A673 (cell line): ENCODE measurements around the gene PCBP3. TPM values are rescaled to one million over a fixed set of nuclear protein-coding genes. Genes with fewer than 3 reads are reported as not detected.

Experiments used
- BruUV-seq: library from RNA; stranded (reverse); fragments of 400-500 nt; replicated peaks from 2 replicates; lab custom pipeline; 2021; lab: Mats Ljungman, UMichigan
- CTCF ChIA-PET: fragments of 300-600 bp; sonication (Branson Sonifier 250); formaldehyde crosslinking; loops from one replicate; lab custom pipeline; 2022; ENCODE audit warnings: antibody characterized with exemption; lab: Charles Lee
- POLR2A ChIA-PET: fragments of 300-600 bp; sonication (Branson Sonifier 250); formaldehyde crosslinking; loops from one replicate; lab custom pipeline; 2022; ENCODE audit warnings: antibody characterized with exemption; ENCODE audit not compliant: low non-redundant PET; lab: Charles Lee
- DNase-seq: peaks from one replicate; pipeline ENCODE4 v3.0.0-alpha.2; 2015; ENCODE audit warnings: low spot score
- H3K27ac ChIP-seq: fragments of 200-600 bp; sonication (generic); 2 replicates; pipeline ENCODE4 v1.5.1; 2016; ENCODE audit warnings: mixed run types, low read depth, mild to moderate bottlenecking, mixed read lengths, antibody characterized with exemption, low read length; ENCODE audit not compliant: poor library complexity, severe bottlenecking
- H3K27me3 ChIP-seq: fragments of 200-600 bp; sonication (generic); replicated peaks from 2 replicates; pipeline ENCODE4 v1.6.1; 2017; ENCODE audit warnings: mixed run types, low read depth, mild to moderate bottlenecking, mixed read lengths, antibody characterized with exemption, low read length; ENCODE audit not compliant: insufficient read depth, poor library complexity
- H3K36me3 ChIP-seq: fragments of 200-600 bp; sonication (generic); 2 replicates; pipeline ENCODE4 v1.6.1; 2016; ENCODE audit warnings: mixed run types, mild to moderate bottlenecking, mixed read lengths, antibody characterized with exemption, low read length; ENCODE audit not compliant: insufficient read depth, poor library complexity, severe bottlenecking
- H3K4me1 ChIP-seq: fragments of 200-600 bp; sonication (generic); 2 replicates; pipeline ENCODE4 v1.6.1; 2017; ENCODE audit warnings: mixed run types, mild to moderate bottlenecking, mixed read lengths, antibody characterized with exemption, low read length; ENCODE audit not compliant: insufficient read depth, poor library complexity, severe bottlenecking
- H3K4me3 ChIP-seq: fragments of 200-600 bp; sonication (generic); 2 replicates; pipeline ENCODE4 v1.5.1; 2016; ENCODE audit warnings: low read depth, mixed run types, mild to moderate bottlenecking, mixed read lengths, low read length; ENCODE audit not compliant: poor library complexity, severe bottlenecking
- H3K9me3 ChIP-seq: fragments of 200-600 bp; sonication (generic); 2 replicates; pipeline ENCODE4 v1.6.1; 2016; ENCODE audit warnings: mixed run types, low read depth, mild to moderate bottlenecking, mixed read lengths, antibody characterized with exemption, low read length; ENCODE audit not compliant: poor library complexity, severe bottlenecking
- EZH2 ChIP-seq: fragments of 200-600 bp; sonication (generic); IDR thresholded peaks from 2 replicates; pipeline ENCODE4 v1.6.1; 2017; ENCODE audit warnings: borderline replicate concordance, low read depth, mild to moderate bottlenecking, mixed read lengths, antibody characterized with exemption, low read length; ENCODE audit not compliant: poor library complexity, severe bottlenecking
- intact Hi-C: fragments of 100-400 bp; cut with micrococcal nuclease; formaldehyde crosslinking; loops from one replicate; pipeline ENCODE4 v1.10.0; 2022; ENCODE audit not compliant: unreplicated experiment
- total RNA-seq: library from RNA; stranded (reverse); gene quantifications from 2 replicates; pipeline ENCODE4 v1.2.3, GENCODE V29; 2021
- TF ChIP-seq, protein P1 (sequence below): fragments of 300-800, 200-600 bp; sonication (generic); conservative IDR thresholded peaks from 2 replicates; pipeline ENCODE4 v1.5.1; 2017; ENCODE audit warnings: low read depth, mild to moderate bottlenecking, antibody characterized with exemption, low read length, moderate library complexity, mixed read lengths

The PCBP3 gene
- total RNA-seq, 1 experiment from 2014 or later = 25.6 TPM

DNA sequence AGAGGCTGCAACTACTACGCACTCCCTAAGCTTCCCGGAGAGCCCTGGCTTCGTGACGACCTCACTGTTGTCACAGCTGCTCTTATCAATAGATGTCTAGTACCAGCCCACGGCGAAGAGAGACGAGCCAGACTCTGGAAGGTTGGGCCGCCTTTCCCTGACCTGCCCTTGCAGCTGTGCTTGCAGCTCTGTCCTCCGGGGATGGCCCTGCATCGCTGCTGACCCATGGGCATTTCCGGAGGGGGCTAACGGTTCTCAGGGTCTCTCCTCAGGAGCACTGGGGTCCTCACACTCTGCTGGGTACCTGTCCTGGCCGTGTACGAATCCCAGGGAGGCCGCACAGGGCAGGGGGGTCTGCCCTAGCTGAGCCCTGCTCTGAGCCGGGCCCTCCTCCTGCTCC is 244.3 kb downstream of the PCBP3 start:
- Histone ChIP-seq H3K4me3 (no peak overlapping the region), H3K9me3 (no peaks in the 10 kb centered on the region), H3K4me1 (no peaks in the 10 kb centered on the region), H3K27ac (no peak overlapping the region), H3K36me3 (no peaks in the 10 kb centered on the region), H3K27me3 (no peaks in the 10 kb centered on the region)
- CTCF ChIA-PET = no interaction called here
- no TSS peak for BruUV-seq
- POLR2A ChIA-PET = no interaction called here
- TF ChIP-seq, protein P1, sequence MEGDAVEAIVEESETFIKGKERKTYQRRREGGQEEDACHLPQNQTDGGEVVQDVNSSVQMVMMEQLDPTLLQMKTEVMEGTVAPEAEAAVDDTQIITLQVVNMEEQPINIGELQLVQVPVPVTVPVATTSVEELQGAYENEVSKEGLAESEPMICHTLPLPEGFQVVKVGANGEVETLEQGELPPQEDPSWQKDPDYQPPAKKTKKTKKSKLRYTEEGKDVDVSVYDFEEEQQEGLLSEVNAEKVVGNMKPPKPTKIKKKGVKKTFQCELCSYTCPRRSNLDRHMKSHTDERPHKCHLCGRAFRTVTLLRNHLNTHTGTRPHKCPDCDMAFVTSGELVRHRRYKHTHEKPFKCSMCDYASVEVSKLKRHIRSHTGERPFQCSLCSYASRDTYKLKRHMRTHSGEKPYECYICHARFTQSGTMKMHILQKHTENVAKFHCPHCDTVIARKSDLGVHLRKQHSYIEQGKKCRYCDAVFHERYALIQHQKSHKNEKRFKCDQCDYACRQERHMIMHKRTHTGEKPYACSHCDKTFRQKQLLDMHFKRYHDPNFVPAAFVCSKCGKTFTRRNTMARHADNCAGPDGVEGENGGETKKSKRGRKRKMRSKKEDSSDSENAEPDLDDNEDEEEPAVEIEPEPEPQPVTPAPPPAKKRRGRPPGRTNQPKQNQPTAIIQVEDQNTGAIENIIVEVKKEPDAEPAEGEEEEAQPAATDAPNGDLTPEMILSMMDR = no peak
- TF ChIP-seq EZH2 = no peak
- no peak for DNase-seq
- intact Hi-C loops = loop anchor here (10.0 kb wide), 1 partner anchor 343 kb away; the partner anchor contains the start of gene SLC19A1

DNA sequence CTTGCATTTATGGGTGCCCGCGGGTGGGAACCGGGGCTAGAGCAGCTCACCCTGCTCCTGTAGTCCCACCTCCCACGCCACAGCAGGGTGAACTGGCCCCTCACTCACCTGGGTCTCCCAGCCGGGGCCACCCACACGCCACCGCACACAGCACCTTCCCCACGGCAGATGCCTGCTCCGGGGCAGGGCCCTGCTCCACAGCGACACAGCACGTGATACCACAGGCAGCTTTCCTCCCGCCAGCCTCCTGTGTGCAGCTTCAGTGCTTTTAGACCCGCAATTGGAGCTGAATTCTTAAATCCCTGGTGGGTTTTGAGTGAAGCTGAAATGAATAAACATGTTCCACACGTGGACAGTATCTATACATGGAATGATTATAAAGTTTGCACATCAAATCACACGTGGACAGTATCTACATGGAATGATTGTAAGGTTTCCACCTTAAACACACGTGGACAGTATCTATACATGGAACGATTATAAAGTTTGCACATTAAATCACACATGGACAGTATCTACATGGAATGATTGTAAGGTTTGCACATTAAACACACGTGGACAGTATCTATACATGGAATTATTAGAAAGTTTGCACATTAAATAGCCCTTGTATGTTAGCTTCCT is 245.0 kb downstream of the PCBP3 start:
- no peaks in the 10 kb centered on the region for H3K36me3 ChIP-seq
- intact Hi-C loops = loop anchor here (10.0 kb wide), 1 partner anchor 344 kb away; the partner anchor contains the start of gene SLC19A1
- H3K4me3 ChIP-seq = no peak overlapping the region
- POLR2A ChIA-PET = no interaction called here
- no peak overlapping the region for H3K27ac ChIP-seq
- DNase-seq = no peak
- H3K9me3 ChIP-seq = no peaks in the 10 kb centered on the region
- H3K4me1 ChIP-seq = no peaks in the 10 kb centered on the region
- BruUV-seq = no TSS peak
- H3K27me3 ChIP-seq = no peaks in the 10 kb centered on the region
- CTCF ChIA-PET = no interaction called here
- no peak for TF ChIP-seq EZH2
- TF ChIP-seq, protein P1 = no peak

DNA sequence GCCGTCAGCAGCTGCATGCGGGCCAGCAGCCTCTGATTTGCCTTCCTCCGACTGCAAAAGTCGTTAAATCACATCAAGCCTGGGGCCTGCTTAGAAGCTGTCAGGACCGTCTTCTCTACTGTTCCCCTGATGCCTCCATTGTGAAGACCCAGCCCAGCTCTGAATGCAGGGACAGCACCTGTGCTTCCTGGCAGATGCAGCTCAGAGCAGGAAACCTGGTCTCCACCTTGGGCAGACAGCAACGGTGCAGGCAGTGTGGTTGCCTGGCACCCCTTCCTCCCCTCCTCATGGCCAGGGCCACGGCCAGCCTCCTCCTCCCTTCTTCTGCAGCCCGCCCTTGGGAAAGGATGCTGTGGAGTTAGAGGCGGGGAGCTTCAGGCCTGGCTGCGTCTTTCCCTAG is 245.7 kb downstream of the PCBP3 start:
- no peak for DNase-seq
- H3K4me1 ChIP-seq = no peaks in the 10 kb centered on the region
- POLR2A ChIA-PET = no interaction called here
- no peaks in the 10 kb centered on the region for H3K36me3 ChIP-seq
- H3K9me3 ChIP-seq = no peaks in the 10 kb centered on the region
- no peak overlapping the region for H3K27ac ChIP-seq
- no TSS peak for BruUV-seq
- H3K27me3 ChIP-seq = no peaks in the 10 kb centered on the region
- TF ChIP-seq, protein P1 = no peak
- CTCF ChIA-PET = no interaction called here
- intact Hi-C loops = loop anchor here (10.0 kb wide), 1 partner anchor 344 kb away; the partner anchor contains the start of gene SLC19A1
- H3K4me3 ChIP-seq = no peak overlapping the region
